ENCODE results near the gene HS3ST5. TPM values are rescaled to one million over a fixed set of nuclear protein-coding genes. Genes with fewer than 3 reads are reported as not detected.

The HS3ST5 gene
- total and polyA plus RNA-seq, 4 donors = not detected

GRCh38 chr6:114138577-114139248 is 204.1 kb downstream of the HS3ST5 start:
- Histone ChIP-seq H3K36me3 (ENCODE audit: control insufficient read depth in 4 of 4, insufficient read depth in 3 of 4, low read depth in 1 of 4, low read length in 3 of 4) (no peaks in the 10 kb centered on the region), H3K27ac (ENCODE audit: low read depth in 1 of 2, low read length in 2 of 2) (no peak overlapping the region), H3K4me1 (ENCODE audit: control insufficient read depth in 4 of 4, insufficient read depth in 4 of 4, low read length in 3 of 4) (no peaks in the 10 kb centered on the region), H3K9me3 (ENCODE audit: control insufficient read depth in 4 of 4, low read length in 3 of 4) (no peaks in the 10 kb centered on the region), H3K27me3 (ENCODE audit: control insufficient read depth in 4 of 4, insufficient read depth in 4 of 4, low read length in 3 of 4) (peaks cover 0 to 20% (median 0%) of the 10 kb centered on the region in 4 donors), H3K4me3 (ENCODE audit: low read depth in 1 of 3, low read length in 3 of 3) (no peak overlapping the region), H3K9ac (ENCODE audit: low read depth in 1 of 2, low read length in 2 of 2) (no peak overlapping the region)
- no peak for DNase-seq (ENCODE audit: low spot score)
- TF ChIP-seq GABPA (IDR thresholded peaks at IDR 0.05 in 1 of 2, conservative IDR thresholded peaks at IDR 0.05 in 1 of 2) (no peak), JUND (IDR thresholded peaks at IDR 0.05) (no peak), FOXA2 (IDR thresholded peaks at IDR 0.05) (no peak), FOXA1 (IDR thresholded peaks at IDR 0.05) (no peak), TAF1 (conservative IDR thresholded peaks at IDR 0.05) (no peak), YY1 (IDR thresholded peaks at IDR 0.05) (no peak), MAX (IDR thresholded peaks at IDR 0.05) (no peak), NR2F2 (IDR thresholded peaks at IDR 0.05) (no peak), RXRA (IDR thresholded peaks at IDR 0.05) (no peak), RAD21 (IDR thresholded peaks at IDR 0.05) (no peak), HNF4G (IDR thresholded peaks at IDR 0.05) (no peak), ZBTB33 (IDR thresholded peaks at IDR 0.05) (no peak), ATF3 (IDR thresholded peaks at IDR 0.05) (no peak), HNF4A (conservative IDR thresholded peaks at IDR 0.05) (no peak), REST (IDR thresholded peaks at IDR 0.05) (no peak), SP1 (IDR thresholded peaks at IDR 0.05) (no peak), CTCF (IDR thresholded peaks at IDR 0.05; ENCODE audit: low read depth, low read length, missing input control) (no peak), EGR1 (IDR thresholded peaks at IDR 0.05; ENCODE audit: low read depth in 2 of 2) (no peak)
- WGBS = 96% methylated on average over 4 of the region's 4 CpGs
